HG03095 (cell line): ENCODE data around the gene B9D1.

Experiments used
- ATAC-seq: cut with Tn5 transposase; IDR thresholded peaks from one replicate; pipeline ENCODE4 v1.9.1; 2021; ENCODE audit warnings: moderate library complexity; ENCODE audit not compliant: unreplicated experiment

Gene B9D1

GRCh38 chr17:19388791-19389785, 26.6 kb upstream of the B9D1 start:
- ATAC-seq: no peak

- ATAC-seq: no peak
These were observed 25.5 kb upstream of the B9D1 start for GRCh38 chr17:19387921-19388521.

GRCh38 chr17:19386974-19387920, 24.7 kb upstream of the B9D1 start, which contains the start of gene MFAP4:
Gene MFAP4, minus strand, starts transcription at chr17:19387190. Its CDS starts 35 bp downstream, at chr17:19387155.
- no peak for ATAC-seq

- no peak for ATAC-seq
These were observed 23.8 kb upstream of the B9D1 start for GRCh38 chr17:19386051-19386929.

GRCh38 chr17:19385521-19385983, 23.0 kb upstream of the B9D1 start:
- no peak for ATAC-seq

- no peak for ATAC-seq
These were observed 22.3 kb upstream of the B9D1 start for GRCh38 chr17:19384723-19385391.

GRCh38 chr17:19383681-19384470, 21.4 kb upstream of the B9D1 start:
- ATAC-seq: no peak

- ATAC-seq: no peak
These were observed 20.3 kb upstream of the B9D1 start for GRCh38 chr17:19382531-19383444.

GRCh38 chr17:19381741-19382444, 19.4 kb upstream of the B9D1 start:
- no peak for ATAC-seq

GRCh38 chr17:19381361-19381740, 18.8 kb upstream of the B9D1 start:
- ATAC-seq: no peak

GRCh38 chr17:19380481-19381301, 18.2 kb upstream of the B9D1 start:
- no peak for ATAC-seq

GRCh38 chr17:19379361-19380065, 17.0 kb upstream of the B9D1 start:
- ATAC-seq: no peak

GRCh38 chr17:19378416-19379360, 16.2 kb upstream of the B9D1 start, which contains the start of gene MAPK7:
Gene MAPK7, plus strand, starts transcription at chr17:19378498. Its CDS starts 403 bp downstream, at chr17:19378901.
- ATAC-seq: peak; percentile 6
